ENCODE data around the gene S1PR5.

- TF ChIP-seq CTCF (IDR thresholded peaks at IDR 0.05) (no peak), ZFX (IDR thresholded peaks at IDR 0.05; ENCODE audit: borderline replicate concordance) (no peak)
Measured at GRCh38 chr19:10553087-10553667, 35.9 kb upstream of the S1PR5 start.
